MM.1S (cell line): ENCODE measurements around the gene CRYBG3.
A peak's percentile ranks its signal among the peaks of the same experiment; 100 is the strongest.

ENCODE experiments used
- DNase-seq: peaks from one replicate; pipeline ENCODE4 v3.0.0-alpha.2; 2015
- H2AFZ ChIP-seq: fragments of 300-600 bp; sonication (generic); 2 replicates; pipeline ENCODE4 v1.6.0; 2016; ENCODE audit warnings: antibody characterized with exemption, low read length
- H3F3A ChIP-seq: fragments of 300-600 bp; sonication (generic); 2 replicates; pipeline ENCODE4 v1.6.1; 2016; ENCODE audit warnings: mild to moderate bottlenecking, antibody characterized with exemption, low read length, moderate library complexity, mixed read lengths; ENCODE audit not compliant: insufficient read depth
- H3K27ac ChIP-seq: fragments of 300-600 bp; sonication (generic); 2 replicates; pipeline ENCODE4 v1.5.1; 2016; ENCODE audit warnings: mild to moderate bottlenecking, low read length
- H3K27me3 ChIP-seq: fragments of 300-600 bp; sonication (generic); replicated peaks from 2 replicates; pipeline ENCODE4 v1.6.0; 2016; ENCODE audit warnings: low read length; ENCODE audit not compliant: insufficient read depth
- H3K36me3 ChIP-seq: fragments of 300-600 bp; sonication (generic); replicated peaks from 2 replicates; pipeline ENCODE4 v1.6.1; 2016; ENCODE audit warnings: mild to moderate bottlenecking, low read length, mixed read lengths; ENCODE audit not compliant: insufficient read depth
- H3K4me1 ChIP-seq: fragments of 300-600 bp; sonication (generic); 2 replicates; pipeline ENCODE4 v1.6.1; 2016; ENCODE audit warnings: low read length, mixed read lengths
- H3K4me2 ChIP-seq: fragments of 300-600 bp; sonication (generic); 2 replicates; pipeline ENCODE4 v1.6.0; 2016; ENCODE audit warnings: low read depth, low read length
- H3K4me3 ChIP-seq: fragments of 300-600 bp; sonication (generic); 2 replicates; pipeline ENCODE4 v1.5.1; 2016; ENCODE audit warnings: low read length, mixed read lengths
- H3K79me2 ChIP-seq: fragments of 300-600 bp; sonication (generic); 2 replicates; pipeline ENCODE4 v1.6.1; 2016; ENCODE audit warnings: mixed run types, low read length, mixed read lengths
- H3K9ac ChIP-seq: fragments of 300-600 bp; sonication (generic); 2 replicates; pipeline ENCODE4 v1.6.1; 2016; ENCODE audit warnings: low read length, mixed read lengths
- H3K9me2 ChIP-seq: fragments of 300-600 bp; sonication (generic); replicated peaks from 2 replicates; pipeline ENCODE4 v1.6.1; 2016; ENCODE audit warnings: mild to moderate bottlenecking, low read length, mixed read lengths; ENCODE audit not compliant: insufficient read depth
- H3K9me3 ChIP-seq: fragments of 300-600 bp; sonication (generic); replicated peaks from 2 replicates; pipeline ENCODE4 v1.6.1; 2016; ENCODE audit warnings: mild to moderate bottlenecking, low read length, mixed read lengths; ENCODE audit not compliant: insufficient read depth
- H4K20me1 ChIP-seq: fragments of 300-600 bp; sonication (generic); 2 replicates; pipeline ENCODE4 v1.6.1; 2016; ENCODE audit warnings: mild to moderate bottlenecking, low read length, moderate library complexity, mixed read lengths; ENCODE audit not compliant: insufficient read depth
- CTCF ChIP-seq: fragments of 300-600 bp; sonication (generic); IDR thresholded peaks from 2 replicates; pipeline ENCODE4 v1.5.1; 2016; ENCODE audit warnings: antibody characterized with exemption, low read length, mixed read lengths
- EZH2 ChIP-seq: fragments of 300-600 bp; sonication (generic); optimal IDR thresholded peaks from 2 replicates; pipeline ENCODE3; 2017; ENCODE audit warnings: low read depth, mild to moderate bottlenecking, antibody characterized with exemption, low read length, mixed read lengths
- EZH2phosphoT487 ChIP-seq: fragments of 300-600 bp; sonication (generic); IDR thresholded peaks from 2 replicates; pipeline ENCODE4 v1.6.1; 2018; ENCODE audit warnings: antibody characterized with exemption, low read length

CRYBG3 gene

DNA sequence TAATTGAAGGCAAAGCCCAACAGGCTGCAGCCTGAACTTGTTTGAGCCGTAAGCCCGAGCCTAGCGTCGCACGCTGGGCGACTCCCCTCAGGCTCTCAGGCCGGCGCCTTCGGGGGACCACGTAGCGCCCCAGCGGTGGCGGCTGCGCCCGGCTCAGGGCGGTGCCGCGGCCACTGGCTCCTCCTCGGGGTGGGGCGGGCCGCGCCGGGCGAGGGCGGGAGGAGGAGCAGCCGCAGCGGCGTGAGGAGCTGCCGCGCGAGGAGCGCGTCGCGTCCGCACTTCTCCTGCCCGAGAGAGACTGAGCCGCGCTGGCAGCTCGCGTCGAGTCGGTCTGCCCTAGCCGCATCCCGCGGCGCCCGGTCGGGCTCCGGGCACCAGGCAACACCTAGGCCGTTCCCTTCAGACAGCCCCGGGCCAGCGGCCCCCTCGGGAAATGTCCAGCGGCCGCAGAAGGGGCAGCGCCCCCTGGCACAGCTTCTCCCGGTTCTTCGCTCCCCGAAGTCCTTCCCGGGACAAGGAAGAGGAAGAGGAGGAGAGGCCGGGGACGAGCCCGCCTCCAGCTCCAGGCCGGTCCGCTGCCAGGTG is at the start of gene CRYBG3:
Gene CRYBG3, plus strand, starts transcription at position 238 of the 585 bp plus-strand sequence. Its CDS starts 196 bp downstream, at position 434.
- Histone ChIP-seq H2AFZ (peak within 1 kb of the TSS; percentile 95), H3K4me1 (peaks cover 8% of the 10 kb centered on the region), H3K4me2 (peak within 1 kb of the TSS; percentile 88), H3K36me3 (no peaks in the 10 kb centered on the region), H4K20me1 (no peaks in the 10 kb centered on the region), H3K9me3 (no peaks in the 10 kb centered on the region), H3K9me2 (no peaks in the 10 kb centered on the region), H3K4me3 (peak within 1 kb of the TSS; percentile 86), H3K9ac (peak within 1 kb of the TSS; percentile 76), H3K79me2 (peaks cover 14% of the 10 kb centered on the region; the same call in 1 of the 2 replicates), H3K27ac (peak within 1 kb of the TSS; percentile 71), H3K27me3 (no peaks in the 10 kb centered on the region), H3F3A (peaks cover 13% of the 10 kb centered on the region)
- no peak for TF ChIP-seq EZH2
- TF ChIP-seq CTCF = no peak; the same call in 1 of the 2 replicates
- no peak for TF ChIP-seq EZH2phosphoT487
- DNase-seq = peak; percentile 93

DNA sequence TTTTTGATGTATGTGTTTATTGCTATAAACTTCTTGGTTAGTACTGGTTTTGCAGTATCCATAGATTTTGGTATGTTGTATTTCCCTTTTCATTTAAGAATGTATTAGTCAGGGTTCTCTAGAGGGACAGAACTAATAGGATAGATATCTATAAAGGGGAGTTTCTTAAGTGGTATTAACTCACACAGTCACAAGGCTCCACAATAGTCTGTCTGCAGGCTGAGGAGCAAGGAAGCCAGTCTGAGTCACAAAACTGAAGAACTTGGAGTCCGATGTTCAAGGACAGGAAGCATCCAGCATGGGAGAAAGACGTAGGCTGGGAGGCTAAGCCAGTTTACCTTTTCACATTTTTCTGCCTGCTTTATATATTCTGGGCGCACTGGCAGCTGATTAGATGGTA is 48.9 kb upstream of the CRYBG3 start:
- no peaks in the 10 kb centered on the region for H3K36me3 ChIP-seq
- H3K4me2 ChIP-seq = no peak overlapping the region
- no peak overlapping the region for H3K4me3 ChIP-seq
- 0 out of 2 replicates have a peak, but pooled peaks cover 2% of the 10 kb centered on the region for H3K9me2 ChIP-seq
- no peaks in the 10 kb centered on the region for H3K27me3 ChIP-seq
- H3K79me2 ChIP-seq = no peaks in the 10 kb centered on the region
- TF ChIP-seq EZH2 (no peak), CTCF (no peak), EZH2phosphoT487 (no peak)
- no peak overlapping the region for H3K9ac ChIP-seq
- H3K27ac ChIP-seq = no peak overlapping the region
- H3K4me1 ChIP-seq = no peaks in the 10 kb centered on the region
- H4K20me1 ChIP-seq = no peaks in the 10 kb centered on the region
- H3F3A ChIP-seq = no peaks in the 10 kb centered on the region
- H2AFZ ChIP-seq = no peak overlapping the region
- no peak for DNase-seq
- no peaks in the 10 kb centered on the region for H3K9me3 ChIP-seq

DNA sequence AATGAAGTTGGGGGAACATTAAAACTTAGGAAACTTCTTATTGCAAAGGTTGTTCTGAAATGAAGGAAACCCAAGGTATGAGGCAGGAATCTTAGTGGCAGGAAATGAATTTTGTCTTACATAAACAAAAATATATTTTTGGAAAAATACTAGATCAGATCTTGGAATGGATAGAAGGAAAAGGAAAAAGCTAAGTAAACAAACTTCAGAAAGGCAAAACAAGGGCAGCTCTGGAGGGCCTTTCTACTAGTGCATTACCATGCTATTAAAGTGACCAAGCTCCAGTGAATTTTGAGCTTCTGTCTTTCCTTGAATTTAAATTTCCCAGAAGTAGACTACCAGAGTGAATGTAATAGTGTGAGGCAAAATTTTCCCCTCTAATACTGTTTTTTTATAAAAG is 43.7 kb upstream of the CRYBG3 start:
- no peak overlapping the region for H3K27ac ChIP-seq
- TF ChIP-seq EZH2phosphoT487 (no peak), EZH2 (no peak), CTCF (no peak)

More for the DNA sequence above, 43.7 kb upstream of the CRYBG3 start:
- Histone ChIP-seq H3K9me2 (no peaks in the 10 kb centered on the region), H3K27me3 (no peaks in the 10 kb centered on the region), H3K9ac (no peak overlapping the region), H3K4me1 (no peaks in the 10 kb centered on the region), H4K20me1 (no peaks in the 10 kb centered on the region), H3K36me3 (no peaks in the 10 kb centered on the region), H3K9me3 (no peaks in the 10 kb centered on the region), H3F3A (no peaks in the 10 kb centered on the region), H3K79me2 (no peaks in the 10 kb centered on the region), H2AFZ (no peak overlapping the region), H3K4me3 (no peak overlapping the region), H3K4me2 (no peak overlapping the region)
- DNase-seq = no peak
